CD4-positive, alpha-beta T cell (primary cell): ENCODE results near the gene CPNE1. TPM values are rescaled to one million over a fixed set of nuclear protein-coding genes. Genes with fewer than 3 reads are reported as not detected.

Experiments used
- ATAC-seq: fragments of 200-7000 bp; cut with Tn5 transposase; one replicate; pipeline ENCODE4 v1.10.0; 2022; ENCODE audit warnings: mild to moderate bottlenecking; ENCODE audit not compliant: poor library complexity
- CTCF ChIA-PET: fragments of 350-600 bp; sonication (Branson Sonifier 250); formaldehyde crosslinking; loops from one replicate; lab custom pipeline; 2021; ENCODE audit warnings: antibody characterized with exemption, inconsistent platforms; lab: Charles Lee
- POLR2A ChIA-PET: fragments of 350-600 bp; sonication (Branson Sonifier 250); formaldehyde crosslinking; loops from one replicate; lab custom pipeline; 2021; ENCODE audit warnings: antibody characterized with exemption, inconsistent platforms; lab: Charles Lee
- DNase-seq, 14 experiments: peaks; one replicate each; pipeline ENCODE4 v3.0.0-alpha.2; 2013 to 2020; ENCODE audit warnings: mixed read lengths in 2 of 14
- H3K27ac ChIP-seq, 2 donors: one replicate each; pipeline versions ENCODE4 v1.5.1 to v1.7.0; 2013; ENCODE audit warnings: low read length in 2 of 2, low read depth in 1 of 2, mild to moderate bottlenecking in 1 of 2
- H3K27me3 ChIP-seq, 2 experiments: 1 replicate in 1 of 2; 2 replicates in 1 of 2; pipeline versions ENCODE4 v1.6.1 to v1.7.0; 2013; ENCODE audit warnings: low read length in 2 of 2, control low read depth in 1 of 2, mild to moderate bottlenecking in 1 of 2, moderate library complexity in 1 of 2; ENCODE audit not compliant: insufficient read depth in 2 of 2, control insufficient read depth in 1 of 2
- H3K36me3 ChIP-seq: one replicate; pipeline ENCODE4 v1.6.1; 2013; ENCODE audit warnings: low read length, control low read depth; ENCODE audit not compliant: insufficient read depth
- H3K4me1 ChIP-seq: one replicate; pipeline ENCODE4 v1.6.1; 2013; ENCODE audit warnings: low read length, control low read depth; ENCODE audit not compliant: insufficient read depth
- H3K4me3 ChIP-seq: one replicate; pipeline ENCODE4 v1.5.1; 2013; ENCODE audit warnings: mild to moderate bottlenecking, low read length, moderate library complexity
- H3K9me3 ChIP-seq, 2 experiments: 1 replicate in 1 of 2; 2 replicates in 1 of 2; pipeline versions ENCODE4 v1.6.1 to v1.7.0; 2013; ENCODE audit warnings: low read length in 2 of 2, mild to moderate bottlenecking in 2 of 2, control low read depth in 1 of 2, moderate library complexity in 1 of 2; ENCODE audit not compliant: control insufficient read depth in 1 of 2, insufficient read depth in 1 of 2
- H3K27ac Mint-ChIP-seq: one replicate; pipeline ENCODE4 v1.8.0; 2020; ENCODE audit warnings: mixed read lengths
- H3K27me3 Mint-ChIP-seq: one replicate; pipeline ENCODE4 v1.8.0; 2021; ENCODE audit warnings: mixed read lengths
- H3K36me3 Mint-ChIP-seq: one replicate; pipeline ENCODE4 v1.8.0; 2021; ENCODE audit warnings: low read depth, mixed read lengths
- H3K4me1 Mint-ChIP-seq: one replicate; pipeline ENCODE4 v1.8.0; 2021; ENCODE audit warnings: low read depth, mixed read lengths
- H3K4me3 Mint-ChIP-seq: one replicate; pipeline ENCODE4 v1.8.0; 2020; ENCODE audit warnings: mild to moderate bottlenecking, mixed read lengths
- H3K9me3 Mint-ChIP-seq: one replicate; pipeline ENCODE4 v1.8.0; 2020; ENCODE audit warnings: mixed read lengths
- intact Hi-C, 2 experiments: fragments of 100-400 bp; cut with DNase I in 1 of 2; cut with micrococcal nuclease in 1 of 2; formaldehyde crosslinking; loops; one replicate each; pipeline versions ENCODE4 v1.15.1 to v1.9.0; 2023 to 2025; cut with DNase I, micrococcal nuclease
- total RNA-seq, 174 experiments: library from RNA in 2 of 174; stranded (reverse) in 2 of 174; gene quantifications; one replicate each; pipeline ENCODE4 v1.2.3 and lab custom pipeline; 2021 to 2026
- TF ChIP-seq, protein P1 (sequence below): fragments of 200-600 bp; IDR thresholded peaks from one replicate; pipeline ENCODE4 v1.8.0; 2022; ENCODE audit warnings: antibody characterized with exemption, mild to moderate bottlenecking

Gene CPNE1
- total RNA-seq, 2 experiments from 2014 or later: 146 to 153 TPM

DNA sequence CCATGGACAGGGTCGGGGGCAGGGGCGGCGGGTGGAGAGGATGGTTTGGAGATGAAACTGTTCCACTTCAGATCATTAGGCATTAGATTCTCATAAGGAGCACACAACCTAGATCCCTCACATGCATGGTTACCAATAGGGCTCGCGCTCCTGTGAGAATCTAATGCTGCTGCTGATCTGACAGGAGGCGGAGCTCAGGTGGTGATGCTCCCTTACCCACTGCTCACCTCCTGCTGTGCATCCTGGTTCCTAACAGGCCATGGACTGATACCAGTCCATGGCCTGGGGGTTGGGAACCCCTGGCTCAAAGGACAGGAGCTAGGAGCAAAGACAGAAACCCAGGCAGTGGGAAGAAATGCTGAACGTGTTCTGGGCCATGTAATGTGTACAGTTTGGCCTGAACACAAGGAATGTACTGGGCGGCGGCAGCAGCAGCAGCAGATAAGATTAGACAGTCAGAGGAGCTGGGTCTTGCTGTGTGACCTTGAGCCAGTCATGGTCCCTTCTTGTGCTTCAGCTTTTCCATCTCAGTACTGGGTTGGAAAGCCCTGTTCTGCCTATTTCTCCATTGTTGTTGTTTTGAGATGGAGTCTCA is 53.8 kb downstream of the CPNE1 start:
- DNase-seq: no peak
- Mint-ChIP-seq H3K27ac (no peak overlapping the region), H3K27me3 (no peaks in the 10 kb centered on the region), H3K4me3 (no peak overlapping the region), H3K4me1 (peaks cover 4% of the 10 kb centered on the region), H3K9me3 (no peaks in the 10 kb centered on the region), H3K36me3 (peaks cover 4% of the 10 kb centered on the region)
- no peak for ATAC-seq
- intact Hi-C loops: loop anchor here in 1 of 2 experiments (10.0 kb wide), 1 partner anchor 736 kb away; the partner anchor contains the start of genes ACSS2 and GGT7
- Histone ChIP-seq H3K27me3 (no peaks in the 10 kb centered on the region), H3K4me1 (peaks cover 8% of the 10 kb centered on the region), H3K4me3 (no peak overlapping the region), H3K27ac (no peak overlapping the region), H3K9me3 (no peaks in the 10 kb centered on the region), H3K36me3 (no peaks in the 10 kb centered on the region)
- TF ChIP-seq, protein P1, sequence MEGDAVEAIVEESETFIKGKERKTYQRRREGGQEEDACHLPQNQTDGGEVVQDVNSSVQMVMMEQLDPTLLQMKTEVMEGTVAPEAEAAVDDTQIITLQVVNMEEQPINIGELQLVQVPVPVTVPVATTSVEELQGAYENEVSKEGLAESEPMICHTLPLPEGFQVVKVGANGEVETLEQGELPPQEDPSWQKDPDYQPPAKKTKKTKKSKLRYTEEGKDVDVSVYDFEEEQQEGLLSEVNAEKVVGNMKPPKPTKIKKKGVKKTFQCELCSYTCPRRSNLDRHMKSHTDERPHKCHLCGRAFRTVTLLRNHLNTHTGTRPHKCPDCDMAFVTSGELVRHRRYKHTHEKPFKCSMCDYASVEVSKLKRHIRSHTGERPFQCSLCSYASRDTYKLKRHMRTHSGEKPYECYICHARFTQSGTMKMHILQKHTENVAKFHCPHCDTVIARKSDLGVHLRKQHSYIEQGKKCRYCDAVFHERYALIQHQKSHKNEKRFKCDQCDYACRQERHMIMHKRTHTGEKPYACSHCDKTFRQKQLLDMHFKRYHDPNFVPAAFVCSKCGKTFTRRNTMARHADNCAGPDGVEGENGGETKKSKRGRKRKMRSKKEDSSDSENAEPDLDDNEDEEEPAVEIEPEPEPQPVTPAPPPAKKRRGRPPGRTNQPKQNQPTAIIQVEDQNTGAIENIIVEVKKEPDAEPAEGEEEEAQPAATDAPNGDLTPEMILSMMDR: no peak
- ChIA-PET CTCF (no interaction called here), POLR2A (no interaction called here)

DNA sequence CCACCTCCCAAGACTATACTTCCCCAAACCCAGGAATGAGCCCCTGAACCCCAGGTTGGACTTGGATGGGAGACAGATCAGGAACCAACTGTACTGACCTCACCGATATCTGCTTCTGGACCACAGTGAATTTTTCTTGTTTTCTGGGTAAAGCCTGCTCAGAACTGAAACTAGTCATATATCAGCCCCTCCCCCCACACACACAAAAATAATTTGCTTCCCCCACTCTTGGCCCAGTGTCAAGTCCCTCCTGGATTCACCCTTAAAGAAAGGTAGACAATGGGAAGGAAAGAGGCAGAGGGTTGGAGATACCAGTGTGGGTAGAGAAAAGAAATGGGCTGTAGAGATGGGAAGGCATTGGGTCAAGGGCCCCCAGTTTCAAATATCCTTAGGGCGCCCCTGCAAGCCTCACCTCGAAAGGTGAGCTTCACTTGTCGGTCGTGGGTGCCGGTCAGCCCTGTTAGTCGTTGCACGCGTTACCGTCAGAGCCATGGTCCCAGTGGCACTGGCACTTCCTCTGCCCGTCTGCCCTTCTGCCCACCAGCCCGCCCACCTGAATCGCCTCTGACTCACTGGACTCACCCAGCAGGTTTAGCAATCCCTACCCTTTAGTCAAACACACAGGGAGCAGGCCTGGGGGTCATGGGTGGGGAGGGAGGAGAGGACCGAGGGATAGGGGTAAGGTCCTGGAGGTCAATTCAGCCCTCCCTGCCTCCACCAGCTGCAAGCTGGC is 57.5 kb downstream of the CPNE1 start:
- ATAC-seq (no peak), DNase-seq (no peak)
- H3K9me3 Mint-ChIP-seq: no peaks in the 10 kb centered on the region
- H3K4me1 ChIP-seq: peaks cover 2% of the 10 kb centered on the region
- peaks cover 4% of the 10 kb centered on the region for H3K27me3 Mint-ChIP-seq
- no peaks in the 10 kb centered on the region for H3K36me3 ChIP-seq
- no peak overlapping the region for H3K4me3 Mint-ChIP-seq
- intact Hi-C loops: loop anchor here in 1 of 2 experiments (10.0 kb wide), 1 partner anchor 278 kb away; no protein-coding TSS in a partner anchor
- no peaks in the 10 kb centered on the region for H3K9me3 ChIP-seq
- H3K4me3 ChIP-seq: no peak overlapping the region
- TF ChIP-seq, protein P1: no peak
- no peak overlapping the region for H3K27ac Mint-ChIP-seq
- POLR2A ChIA-PET: no interaction called here
- peaks cover 4% of the 10 kb centered on the region for H3K4me1 Mint-ChIP-seq
- H3K36me3 Mint-ChIP-seq: no peaks in the 10 kb centered on the region
- H3K27ac ChIP-seq: no peak overlapping the region
- CTCF ChIA-PET: interaction anchor here (1.3 kb wide), 1 partner anchor 12 kb away, joined by 4 read pairs; no protein-coding TSS in a partner anchor
- no peaks in the 10 kb centered on the region for H3K27me3 ChIP-seq

DNA sequence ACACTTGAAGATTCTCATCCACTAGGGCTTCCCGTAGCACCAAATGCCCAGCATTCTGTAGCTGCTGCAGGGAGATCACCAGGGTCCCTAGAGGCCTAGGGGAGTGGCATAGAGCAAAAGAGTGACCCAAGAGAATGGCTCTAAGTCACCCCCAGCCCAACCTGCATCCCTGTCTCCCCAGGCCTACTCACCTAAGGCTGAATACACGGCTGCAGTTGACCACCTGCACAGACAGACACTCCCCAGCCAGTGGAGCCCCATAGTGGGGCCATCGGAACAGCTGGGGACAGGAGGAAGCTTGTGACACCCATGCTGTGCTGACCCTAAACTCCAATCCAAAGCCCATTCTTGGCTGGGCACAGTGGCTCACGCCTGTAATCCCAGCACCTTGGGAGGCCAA is 58.6 kb downstream of the CPNE1 start:
- peaks cover 8% of the 10 kb centered on the region for H3K27me3 Mint-ChIP-seq
- ChIA-PET CTCF (interaction anchor here (1.3 kb wide), 1 partner anchor 13 kb away, joined by 4 read pairs; no protein-coding TSS in a partner anchor), POLR2A (interaction anchor here (2.1 kb wide), 1 partner anchor 10 kb away, joined by 9 read pairs; the partner anchor contains the start of gene SPAG4)
- H3K4me3 ChIP-seq: no peak overlapping the region
- H3K4me1 Mint-ChIP-seq: peaks cover 8% of the 10 kb centered on the region
- H3K9me3 Mint-ChIP-seq: no peaks in the 10 kb centered on the region
- ATAC-seq: no peak
- no peak overlapping the region for H3K27ac ChIP-seq
- no peaks in the 10 kb centered on the region for H3K36me3 Mint-ChIP-seq
- peaks cover 2 to 3% of the 10 kb centered on the region in 2 experiments for H3K27me3 ChIP-seq
- no peaks in the 10 kb centered on the region for H3K9me3 ChIP-seq
- no peak overlapping the region for H3K4me3 Mint-ChIP-seq
- intact Hi-C loops: loop anchor here in 1 of 2 experiments (10.0 kb wide), 1 partner anchor 279 kb away; no protein-coding TSS in a partner anchor
- H3K4me1 ChIP-seq: peaks cover 12% of the 10 kb centered on the region
- TF ChIP-seq, protein P1: no peak
- no peaks in the 10 kb centered on the region for H3K36me3 ChIP-seq
- H3K27ac Mint-ChIP-seq: no peak overlapping the region
- DNase-seq: no peak
